SK-N-SH treated with all-trans-retinoic acid at 6 μM for 48 hours (cell line): ENCODE results near the gene DAD1.
"Not testable (repeated sequence)": the region's sequence is repeated elsewhere in the genome, so short reads cannot be mapped to it uniquely, and the experiment has no call there.

Source experiments
- CREB5 ChIP-seq: fragments of 250-450 bp; sonication (Bioruptor Pico); IDR thresholded peaks from 2 replicates; pipeline ENCODE4 v1.5.1; 2020; ENCODE audit warnings: low read depth, mild to moderate bottlenecking, moderate library complexity
- TOX ChIP-seq: fragments of 250-450 bp; sonication (Bioruptor Pico); IDR thresholded peaks from 2 replicates; pipeline ENCODE4 v1.8.0; 2021; ENCODE audit warnings: mild to moderate bottlenecking, moderate library complexity, borderline replicate concordance
- TSHZ2 ChIP-seq: fragments of 250-450 bp; sonication (Bioruptor Pico); IDR thresholded peaks from 2 replicates; pipeline ENCODE4 v1.5.0; 2020; ENCODE audit warnings: mild to moderate bottlenecking, moderate library complexity
- ZNF8 ChIP-seq: fragments of 450-650 bp; formaldehyde crosslinking; IDR thresholded peaks from 2 replicates; pipeline ENCODE4 v1.5.0; 2020; ENCODE audit warnings: mild to moderate bottlenecking, moderate library complexity

GRCh38 chr14:22587677-22588422, 1.2 kb downstream of the DAD1 start:
- not testable (repeated sequence) for TF ChIP-seq TSHZ2; ZNF8 (CRISPR knock-in tag); CREB5 (CRISPR knock-in tag); TOX (CRISPR knock-in tag)
